ENCODE data around the gene ZNF662. TPM values are rescaled to one million over a fixed set of nuclear protein-coding genes. Genes with fewer than 3 reads are reported as not detected.

The ZNF662 gene
- total and polyA plus RNA-seq, 2 donors from 2014 or later: 4.9 to 12.8 TPM

GRCh38 chr3:42901073-42901415 lies 4.9 kb upstream of the ZNF662 start:
- Histone ChIP-seq H3K36me3 (ENCODE audit: control insufficient read depth in 2 of 3, insufficient read depth in 3 of 3, low read length in 3 of 3) (no peaks in the 10 kb centered on the region), H3K4me3 (ENCODE audit: low read length in 3 of 3) (no peak overlapping the region), H3K9me3 (ENCODE audit: control insufficient read depth in 2 of 3, insufficient read depth in 1 of 3, low read length in 3 of 3) (no peaks in the 10 kb centered on the region), H3K4me1 (ENCODE audit: control insufficient read depth in 2 of 3, insufficient read depth in 2 of 3, low read depth in 1 of 3, low read length in 3 of 3) (peaks cover 0 to 5% (median 0%) of the 10 kb centered on the region in 3 donors), H3K27ac (ENCODE audit: low read depth in 2 of 2, low read length in 2 of 2) (no peak overlapping the region), H3K9ac (ENCODE audit: low read length in 3 of 3) (no peak overlapping the region), H3K27me3 (ENCODE audit: control insufficient read depth, insufficient read depth, low read length) (no peaks in the 10 kb centered on the region)
- no peak for FAIRE-seq
- TF ChIP-seq CTCF (IDR thresholded peaks at IDR 0.05; ENCODE audit: borderline replicate concordance, extremely low read depth, insufficient read depth): no peak
- DNase-seq: no peak
- intact Hi-C loops (cut with DNase I): no loop called here

- peaks cover 0 to 7% (median 5%) of the 10 kb centered on the region in 3 donors for H3K4me1 ChIP-seq (ENCODE audit: control insufficient read depth in 2 of 3, insufficient read depth in 2 of 3, low read depth in 1 of 3, low read length in 3 of 3)
- H3K4me3 ChIP-seq (ENCODE audit: low read length in 3 of 3): no peak overlapping the region
- intact Hi-C loops (cut with DNase I): no loop called here
- H3K36me3 ChIP-seq (ENCODE audit: control insufficient read depth in 2 of 3, insufficient read depth in 3 of 3, low read length in 3 of 3): no peaks in the 10 kb centered on the region
- no peaks in the 10 kb centered on the region for H3K9me3 ChIP-seq (ENCODE audit: control insufficient read depth in 2 of 3, insufficient read depth in 1 of 3, low read length in 3 of 3)
- H3K27ac ChIP-seq (ENCODE audit: low read depth in 2 of 2, low read length in 2 of 2): no peak overlapping the region
- no peak for FAIRE-seq
- H3K27me3 ChIP-seq (ENCODE audit: control insufficient read depth, insufficient read depth, low read length): no peaks in the 10 kb centered on the region
- H3K9ac ChIP-seq (ENCODE audit: low read length in 3 of 3): no peak overlapping the region
- TF ChIP-seq CTCF (IDR thresholded peaks at IDR 0.05; ENCODE audit: borderline replicate concordance, extremely low read depth, insufficient read depth): no peak
- no peak for DNase-seq
These were observed 3.7 kb upstream of the ZNF662 start for GRCh38 chr3:42902257-42902656.

GRCh38 chr3:42904076-42904475 lies 1.9 kb upstream of the ZNF662 start:
- intact Hi-C loops (cut with DNase I): no loop called here
- Histone ChIP-seq H3K27me3 (ENCODE audit: control insufficient read depth, insufficient read depth, low read length) (no peaks in the 10 kb centered on the region), H3K4me3 (ENCODE audit: low read length in 3 of 3) (no peak overlapping the region), H3K36me3 (ENCODE audit: control insufficient read depth in 2 of 3, insufficient read depth in 3 of 3, low read length in 3 of 3) (peaks cover 0 to 2% (median 0%) of the 10 kb centered on the region in 3 donors), H3K4me1 (ENCODE audit: control insufficient read depth in 2 of 3, insufficient read depth in 2 of 3, low read depth in 1 of 3, low read length in 3 of 3) (peaks cover 0 to 8% (median 5%) of the 10 kb centered on the region in 3 donors), H3K9me3 (ENCODE audit: control insufficient read depth in 2 of 3, insufficient read depth in 1 of 3, low read length in 3 of 3) (no peaks in the 10 kb centered on the region), H3K27ac (ENCODE audit: low read depth in 2 of 2, low read length in 2 of 2) (no peak overlapping the region), H3K9ac (ENCODE audit: low read length in 3 of 3) (no peak overlapping the region)
- no peak for TF ChIP-seq CTCF (IDR thresholded peaks at IDR 0.05; ENCODE audit: borderline replicate concordance, extremely low read depth, insufficient read depth)
- FAIRE-seq: no peak
- DNase-seq: no peak

- Histone ChIP-seq H3K36me3 (ENCODE audit: control insufficient read depth in 2 of 3, insufficient read depth in 3 of 3, low read length in 3 of 3) (peaks cover 0 to 4% (median 2%) of the 10 kb centered on the region in 3 donors), H3K27ac (ENCODE audit: low read depth in 2 of 2, low read length in 2 of 2) (no peak overlapping the region), H3K4me1 (ENCODE audit: control insufficient read depth in 2 of 3, insufficient read depth in 2 of 3, low read depth in 1 of 3, low read length in 3 of 3) (peaks cover 0 to 6% (median 5%) of the 10 kb centered on the region in 3 donors), H3K27me3 (ENCODE audit: control insufficient read depth, insufficient read depth, low read length) (no peaks in the 10 kb centered on the region), H3K9ac (ENCODE audit: low read length in 3 of 3) (peak overlapping the region in 2 of 3 donors; percentile 48 to 53), H3K9me3 (ENCODE audit: control insufficient read depth in 2 of 3, insufficient read depth in 1 of 3, low read length in 3 of 3) (peaks cover 0 to 2% (median 0%) of the 10 kb centered on the region in 3 donors), H3K4me3 (ENCODE audit: low read length in 3 of 3) (peak overlapping the region; percentile 49 to 71 (median 64))
- no peak for TF ChIP-seq CTCF (IDR thresholded peaks at IDR 0.05; ENCODE audit: borderline replicate concordance, extremely low read depth, insufficient read depth)
- DNase-seq (no peak), FAIRE-seq (no peak)
- intact Hi-C loops (cut with DNase I): no loop called here
These were observed 237 bp upstream of the ZNF662 start for GRCh38 chr3:42905740-42906069.
